Natural killer cell (primary cell): Measurements from ENCODE around the gene RNF121. TPM values are rescaled to one million over a fixed set of nuclear protein-coding genes. Genes with fewer than 3 reads are reported as not detected.
A peak's percentile ranks its signal among the peaks of the same experiment; 100 is the strongest.

Experiments used
- ATAC-seq, 3 donors: fragments of 150-1000 bp in 2 of 3; fragments of 200-7000 bp in 1 of 3; cut with Tn5 transposase; 1 replicate in 1 of 3; 2 replicates in 2 of 3; pipeline ENCODE4 v1.10.0; 2021; ENCODE audit warnings: mild to moderate bottlenecking in 2 of 3, moderate library complexity in 2 of 3
- DNase-seq, 2 donors: peaks; one replicate each; pipeline versions ENCODE4 v3.0.0 to v3.0.0-alpha.2; 2013 to 2021; ENCODE audit warnings: mixed read lengths in 1 of 2
- H3K27ac ChIP-seq: one replicate; pipeline ENCODE4 v1.5.1; 2013; ENCODE audit warnings: mild to moderate bottlenecking, low read length
- H3K27me3 ChIP-seq: one replicate; pipeline ENCODE4 v1.6.1; 2013; ENCODE audit warnings: low read length; ENCODE audit not compliant: control insufficient read depth, insufficient read depth
- H3K36me3 ChIP-seq: one replicate; pipeline ENCODE4 v1.6.1; 2013; ENCODE audit warnings: low read length; ENCODE audit not compliant: control insufficient read depth, insufficient read depth
- H3K4me1 ChIP-seq: one replicate; pipeline ENCODE4 v1.6.1; 2013; ENCODE audit warnings: low read length; ENCODE audit not compliant: control insufficient read depth, insufficient read depth
- H3K4me3 ChIP-seq: one replicate; pipeline ENCODE4 v1.5.1; 2013; ENCODE audit warnings: low read length
- H3K9me3 ChIP-seq: one replicate; pipeline ENCODE4 v1.6.1; 2013; ENCODE audit warnings: low read length; ENCODE audit not compliant: control insufficient read depth, insufficient read depth
- H3K27ac Mint-ChIP-seq, 2 donors: one replicate each; pipeline ENCODE4 v1.8.0; 2022; ENCODE audit warnings: mild to moderate bottlenecking in 2 of 2, mixed read lengths in 2 of 2, moderate library complexity in 1 of 2
- H3K27me3 Mint-ChIP-seq, 2 donors: one replicate each; pipeline ENCODE4 v1.8.0; 2022; ENCODE audit warnings: low read depth in 2 of 2, mixed read lengths in 2 of 2
- H3K36me3 Mint-ChIP-seq: one replicate; pipeline ENCODE4 v1.8.0; 2022; ENCODE audit warnings: mixed read lengths
- H3K4me1 Mint-ChIP-seq, 2 donors: one replicate each; pipeline ENCODE4 v1.8.0; 2022; ENCODE audit warnings: mixed read lengths in 2 of 2
- H3K4me3 Mint-ChIP-seq: one replicate; pipeline ENCODE4 v1.8.0; 2022; ENCODE audit warnings: mild to moderate bottlenecking, moderate library complexity, mixed read lengths
- H3K9me3 Mint-ChIP-seq, 2 donors: one replicate each; pipeline ENCODE4 v1.8.0; 2022; ENCODE audit warnings: mixed read lengths in 2 of 2
- CTCF ChIP-seq: fragments of 200-600 bp; IDR thresholded peaks from one replicate; pipeline ENCODE4 v1.8.0; 2022; ENCODE audit warnings: antibody characterized with exemption
- WGBS: methylation state at CpG from one replicate; pipeline ENCODE4 v1.1.7; 2013; ENCODE audit warnings: missing lambda C conversion rate; ENCODE audit not compliant: insufficient coverage; 5-methylcytosine and 5-hydroxymethylcytosine counted together
- intact Hi-C: fragments of 100-400 bp; cut with micrococcal nuclease; formaldehyde crosslinking; loops from one replicate; pipeline ENCODE4 v1.14.2; 2022
- total RNA-seq, 4 donors: library from RNA; stranded (reverse); fragments of 120-200 nt in 1 of 4; gene quantifications; one replicate each; pipeline versions ENCODE4 v1.2.3 to v1.2.4, GENCODE V29; 2013 to 2022

Gene RNF121
- total RNA-seq, 3 donors from 2014 or later (not counting 1 experiment from before 2014, with no cell fraction given): 22.7 to 28.2 (median 22.9) TPM

GRCh38 chr11:71931245-71931602 lies 2.4 kb downstream of the RNF121 start:
- WGBS: 71% methylated on average over 2 of the region's 2 CpGs
- Mint-ChIP-seq H3K9me3 (no peaks in the 10 kb centered on the region), H3K27me3 (no peaks in the 10 kb centered on the region), H3K4me3 (peak overlapping the region; percentile 0), H3K27ac (no peak overlapping the region), H3K4me1 (peaks cover 45 to 55% of the 10 kb centered on the region in 2 donors), H3K36me3 (no peaks in the 10 kb centered on the region)
- Histone ChIP-seq H3K9me3 (no peaks in the 10 kb centered on the region), H3K27ac (no peak overlapping the region), H3K4me1 (peaks cover 20% of the 10 kb centered on the region), H3K27me3 (no peaks in the 10 kb centered on the region), H3K36me3 (no peaks in the 10 kb centered on the region), H3K4me3 (no peak overlapping the region)
- intact Hi-C loops: no loop called here
- TF ChIP-seq CTCF: no peak
- ATAC-seq: no peak
- DNase-seq: no peak

GRCh38 chr11:71933141-71933933 lies 4.5 kb downstream of the RNF121 start:
- peaks cover 33 to 43% of the 10 kb centered on the region in 2 donors for H3K4me1 Mint-ChIP-seq
- Histone ChIP-seq H3K4me1 (peaks cover 10% of the 10 kb centered on the region), H3K36me3 (no peaks in the 10 kb centered on the region), H3K4me3 (no peak overlapping the region), H3K27me3 (no peaks in the 10 kb centered on the region), H3K27ac (no peak overlapping the region), H3K9me3 (no peaks in the 10 kb centered on the region)
- H3K36me3 Mint-ChIP-seq: no peaks in the 10 kb centered on the region
- TF ChIP-seq CTCF: no peak
- H3K27me3 Mint-ChIP-seq: no peaks in the 10 kb centered on the region
- 91% methylated on average over 4 of the region's 4 CpGs for WGBS
- DNase-seq (no peak), ATAC-seq (no peak)
- H3K9me3 Mint-ChIP-seq: no peaks in the 10 kb centered on the region
- intact Hi-C loops: no loop called here
- H3K4me3 Mint-ChIP-seq: no peak overlapping the region
- peak overlapping the region; percentile 6 to 12 for H3K27ac Mint-ChIP-seq

GRCh38 chr11:71934213-71934612 lies 5.4 kb downstream of the RNF121 start:
- no peaks in the 10 kb centered on the region for H3K36me3 Mint-ChIP-seq
- peak overlapping the region; percentile 6 to 12 for H3K27ac Mint-ChIP-seq
- Histone ChIP-seq H3K27me3 (no peaks in the 10 kb centered on the region), H3K4me3 (no peak overlapping the region), H3K27ac (no peak overlapping the region), H3K36me3 (no peaks in the 10 kb centered on the region), H3K4me1 (peaks cover 8% of the 10 kb centered on the region), H3K9me3 (no peaks in the 10 kb centered on the region)
- peak; percentile 36 to 77 (median 60) for ATAC-seq
- WGBS: 15% methylated on average over 2 of the region's 2 CpGs
- H3K4me3 Mint-ChIP-seq: no peak overlapping the region
- no peaks in the 10 kb centered on the region for H3K9me3 Mint-ChIP-seq
- peaks cover 27 to 34% of the 10 kb centered on the region in 2 donors for H3K4me1 Mint-ChIP-seq
- DNase-seq: peak in 1 of 2 donors; percentile 36
- no peaks in the 10 kb centered on the region for H3K27me3 Mint-ChIP-seq
- TF ChIP-seq CTCF: no peak
- intact Hi-C loops: no loop called here
